PC-3 (cell line): ENCODE data around the gene TRPV2. TPM values are rescaled to one million over a fixed set of nuclear protein-coding genes. Genes with fewer than 3 reads are reported as not detected.
"Not testable (repeated sequence)": the region's sequence is repeated elsewhere in the genome, so short reads cannot be mapped to it uniquely, and the experiment has no call there.

Experiments
- ATAC-seq: fragments of 200-7000 bp; cut with Tn5 transposase; 2 replicates; pipeline ENCODE4 v1.9.1; 2020; ENCODE audit warnings: mild to moderate bottlenecking, moderate library complexity
- BruUV-seq: library from RNA; stranded (reverse); fragments of 400-500 nt; replicated peaks from 2 replicates; lab custom pipeline; 2021; lab: Mats Ljungman, UMichigan
- CTCF ChIA-PET: fragments of 300-600 bp; sonication (Branson Sonifier 250); formaldehyde crosslinking; loops from one replicate; lab custom pipeline; 2022; ENCODE audit warnings: antibody characterized with exemption; lab: Charles Lee
- POLR2A ChIA-PET: fragments of 300-600 bp; sonication (Branson Sonifier 250); formaldehyde crosslinking; loops from one replicate; lab custom pipeline; 2022; ENCODE audit warnings: antibody characterized with exemption; ENCODE audit not compliant: unreplicated experiment; lab: Charles Lee
- DNase-seq: peaks from one replicate; pipeline ENCODE4 v3.0.0-alpha.2; 2015
- H2AFZ ChIP-seq: fragments of 300-600 bp; sonication (generic); 2 replicates; pipeline ENCODE4 v1.6.0; 2016; ENCODE audit warnings: antibody characterized with exemption, low read length
- H3F3A ChIP-seq: fragments of 300-600 bp; sonication (generic); one replicate; pipeline ENCODE4 v1.6.0; 2017; ENCODE audit warnings: antibody characterized with exemption, low read length, control low read depth, mild to moderate bottlenecking; ENCODE audit not compliant: unreplicated experiment
- H3K27ac ChIP-seq: fragments of 300-600 bp; sonication (generic); 2 replicates; pipeline ENCODE4 v1.5.1; 2016; ENCODE audit warnings: mild to moderate bottlenecking, low read length
- H3K27me3 ChIP-seq: fragments of 300-600 bp; sonication (generic); 2 replicates; pipeline ENCODE4 v1.6.1; 2016; ENCODE audit warnings: low read length, mixed read lengths
- H3K36me3 ChIP-seq: fragments of 300-600 bp; sonication (generic); 2 replicates; pipeline ENCODE4 v1.6.1; 2016; ENCODE audit warnings: low read depth, mixed run types, low read length, mixed read lengths
- H3K4me1 ChIP-seq: fragments of 300-600 bp; sonication (generic); 2 replicates; pipeline ENCODE4 v1.5.1; 2016; ENCODE audit warnings: low read length; ENCODE audit not compliant: insufficient read depth
- H3K4me2 ChIP-seq: fragments of 300-600 bp; sonication (generic); 2 replicates; pipeline ENCODE4 v1.6.0; 2016; ENCODE audit warnings: low read length
- H3K4me3 ChIP-seq: fragments of 300-600 bp; sonication (generic); 2 replicates; pipeline ENCODE4 v1.5.1; 2016; ENCODE audit warnings: mild to moderate bottlenecking, low read length, mixed read lengths
- H3K79me2 ChIP-seq: fragments of 300-600 bp; sonication (generic); 2 replicates; pipeline ENCODE4 v1.6.1; 2017; ENCODE audit warnings: low read length, mixed read lengths
- H3K9ac ChIP-seq: fragments of 300-600 bp; sonication (generic); 2 replicates; pipeline ENCODE4 v1.6.0; 2016; ENCODE audit warnings: mild to moderate bottlenecking, low read length
- H3K9me2 ChIP-seq: fragments of 300-600 bp; sonication (generic); replicated peaks from 2 replicates; pipeline ENCODE4 v1.6.1; 2016; ENCODE audit warnings: mixed run types, low read length, mixed read lengths
- H3K9me3 ChIP-seq: fragments of 300-600 bp; sonication (generic); 2 replicates; pipeline ENCODE4 v1.6.1; 2016; ENCODE audit warnings: low read length, mixed read lengths
- H4K20me1 ChIP-seq: fragments of 300-600 bp; sonication (generic); 2 replicates; pipeline ENCODE4 v1.6.1; 2016; ENCODE audit warnings: low read length, mixed read lengths
- EZH2 ChIP-seq: fragments of 300-600 bp; sonication (generic); IDR thresholded peaks from one replicate; pipeline ENCODE4 v1.6.1; 2017; ENCODE audit warnings: antibody characterized with exemption, mild to moderate bottlenecking, low read length; ENCODE audit not compliant: unreplicated experiment
- EZH2phosphoT487 ChIP-seq: fragments of 300-600 bp; sonication (generic); IDR thresholded peaks from 2 replicates; pipeline ENCODE4 v1.6.1; 2018; ENCODE audit warnings: mild to moderate bottlenecking, antibody characterized with exemption, low read length, borderline replicate concordance
- intact Hi-C: fragments of 100-400 bp; cut with micrococcal nuclease; formaldehyde crosslinking; loops from 2 replicates; pipeline ENCODE4 v1.9.0; 2023
- total RNA-seq: library from RNA; depleted of rRNA; stranded (reverse); fragments of >200 nt; gene quantifications from 2 replicates; pipeline ENCODE4 v1.2.3, GENCODE V29; 2014
- TF ChIP-seq, protein P1 (sequence below): fragments of 300-600 bp; sonication (generic); conservative IDR thresholded peaks from 2 replicates; pipeline ENCODE4 v1.5.1; 2017; ENCODE audit warnings: antibody characterized with exemption, low read depth, mild to moderate bottlenecking, low read length

TRPV2 gene
- total RNA-seq, 1 experiment from 2014 or later, result 1.9 TPM

GRCh38 chr17:16391451-16391850 is 23.9 kb upstream of the TRPV2 start:
- Histone ChIP-seq H3K9ac (no peak overlapping the region), H2AFZ (no peak overlapping the region), H3K27ac (no peak overlapping the region), H3K4me1 (no peaks in the 10 kb centered on the region), H3K9me3 (no peaks in the 10 kb centered on the region), H3F3A (no peaks in the 10 kb centered on the region), H3K4me2 (no peak overlapping the region), H3K9me2 (no peaks in the 10 kb centered on the region), H3K27me3 (no peaks in the 10 kb centered on the region), H3K36me3 (no peaks in the 10 kb centered on the region), H3K4me3 (no peak overlapping the region), H3K79me2 (no peaks in the 10 kb centered on the region), H4K20me1 (no peaks in the 10 kb centered on the region)
- no peak for ATAC-seq
- no peak for DNase-seq
- CTCF ChIA-PET, result no interaction called here
- TF ChIP-seq EZH2 (no peak), EZH2phosphoT487 (no peak)
- TF ChIP-seq, protein P1, sequence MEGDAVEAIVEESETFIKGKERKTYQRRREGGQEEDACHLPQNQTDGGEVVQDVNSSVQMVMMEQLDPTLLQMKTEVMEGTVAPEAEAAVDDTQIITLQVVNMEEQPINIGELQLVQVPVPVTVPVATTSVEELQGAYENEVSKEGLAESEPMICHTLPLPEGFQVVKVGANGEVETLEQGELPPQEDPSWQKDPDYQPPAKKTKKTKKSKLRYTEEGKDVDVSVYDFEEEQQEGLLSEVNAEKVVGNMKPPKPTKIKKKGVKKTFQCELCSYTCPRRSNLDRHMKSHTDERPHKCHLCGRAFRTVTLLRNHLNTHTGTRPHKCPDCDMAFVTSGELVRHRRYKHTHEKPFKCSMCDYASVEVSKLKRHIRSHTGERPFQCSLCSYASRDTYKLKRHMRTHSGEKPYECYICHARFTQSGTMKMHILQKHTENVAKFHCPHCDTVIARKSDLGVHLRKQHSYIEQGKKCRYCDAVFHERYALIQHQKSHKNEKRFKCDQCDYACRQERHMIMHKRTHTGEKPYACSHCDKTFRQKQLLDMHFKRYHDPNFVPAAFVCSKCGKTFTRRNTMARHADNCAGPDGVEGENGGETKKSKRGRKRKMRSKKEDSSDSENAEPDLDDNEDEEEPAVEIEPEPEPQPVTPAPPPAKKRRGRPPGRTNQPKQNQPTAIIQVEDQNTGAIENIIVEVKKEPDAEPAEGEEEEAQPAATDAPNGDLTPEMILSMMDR, result no peak
- POLR2A ChIA-PET, result no interaction called here
- BruUV-seq, result no TSS peak
- intact Hi-C loops, result no loop called here

DNA sequence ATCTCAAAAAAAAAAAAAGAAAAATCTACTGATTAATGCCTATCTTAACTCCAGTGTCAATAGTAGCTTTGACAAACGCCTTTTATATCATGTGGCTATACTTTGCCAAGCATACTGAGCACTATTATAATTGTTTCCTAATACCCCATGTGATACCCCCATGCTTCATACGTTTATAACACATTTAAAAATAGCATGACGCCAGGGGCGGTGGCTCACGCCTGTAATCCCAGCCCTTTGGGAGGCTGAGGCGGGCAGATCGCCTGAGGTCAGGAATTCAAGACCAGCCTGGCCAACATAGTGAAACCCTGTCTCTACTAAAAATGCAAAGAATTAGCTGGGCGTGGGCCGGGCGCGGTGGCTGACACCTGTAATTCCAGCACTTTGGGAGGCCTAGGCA is 22.9 kb upstream of the TRPV2 start:
- H3K4me1 ChIP-seq, H3K9me2 ChIP-seq, H3K9me3 ChIP-seq, H3K79me2 ChIP-seq, DNase-seq, H2AFZ ChIP-seq, POLR2A ChIA-PET, H3K27me3 ChIP-seq, H3F3A ChIP-seq, BruUV-seq, H3K4me2 ChIP-seq, intact Hi-C loops, ATAC-seq, H3K36me3 ChIP-seq, H3K27ac ChIP-seq, H3K9ac ChIP-seq, H3K4me3 ChIP-seq, H4K20me1 ChIP-seq: not testable (repeated sequence)
- CTCF ChIA-PET, result interaction anchor here (0.7 kb wide), 1 partner anchor 61 kb away, joined by 3 read pairs; no protein-coding TSS in a partner anchor

GRCh38 chr17:16395887-16396286 is 19.5 kb upstream of the TRPV2 start:
- H3K27me3 ChIP-seq, H4K20me1 ChIP-seq, intact Hi-C loops, BruUV-seq, H3K9ac ChIP-seq, DNase-seq, H3K36me3 ChIP-seq, H3K27ac ChIP-seq, H2AFZ ChIP-seq, H3K4me3 ChIP-seq, H3K4me2 ChIP-seq, H3K9me2 ChIP-seq, CTCF ChIA-PET, H3K9me3 ChIP-seq, H3F3A ChIP-seq, ATAC-seq, H3K79me2 ChIP-seq: not testable (repeated sequence)
- H3K4me1 ChIP-seq, result peaks cover 12% of the 10 kb centered on the region
- POLR2A ChIA-PET, result interaction anchor here (0.6 kb wide), 1 partner anchor 9 kb away, joined by 3 read pairs; no protein-coding TSS in a partner anchor

DNA sequence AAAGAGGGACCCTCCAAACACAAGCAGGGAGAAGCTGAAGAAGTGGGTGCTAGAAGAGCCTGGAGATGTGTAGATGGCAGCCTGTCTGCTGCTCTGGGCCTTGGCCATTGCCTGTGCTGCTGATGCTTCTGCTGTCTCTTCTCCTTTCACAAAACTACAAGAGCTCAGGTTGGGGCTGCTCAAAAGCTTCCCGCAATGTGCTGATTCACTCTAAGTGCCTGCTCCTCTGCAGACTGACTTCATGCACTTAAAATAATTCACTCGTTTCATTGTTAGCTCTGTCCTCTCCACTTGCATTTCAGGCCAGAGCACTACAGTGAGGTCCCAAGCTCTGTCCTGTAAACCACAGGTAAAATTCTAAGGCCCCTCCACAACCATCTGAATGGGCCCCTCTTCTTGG is 18.7 kb upstream of the TRPV2 start:
- H3K27me3 ChIP-seq, H3K4me3 ChIP-seq, H3F3A ChIP-seq, H3K79me2 ChIP-seq, H4K20me1 ChIP-seq, POLR2A ChIA-PET, CTCF ChIA-PET, intact Hi-C loops, H3K9me3 ChIP-seq, ATAC-seq, H3K27ac ChIP-seq, H3K36me3 ChIP-seq, H3K4me2 ChIP-seq, H2AFZ ChIP-seq, BruUV-seq, DNase-seq, H3K9me2 ChIP-seq, H3K9ac ChIP-seq: not testable (repeated sequence)
- peaks cover 12% of the 10 kb centered on the region for H3K4me1 ChIP-seq
